Fibroblast of lung (primary cell): ENCODE data around the gene JARID2. TPM values are rescaled to one million over a fixed set of nuclear protein-coding genes. Genes with fewer than 3 reads are reported as not detected.

Experiments used
- DNase-seq, 2 donors: peaks; one replicate each; pipeline versions ENCODE4 v3.0.0 to v3.0.0-alpha.2; 2010; ENCODE audit warnings: low read depth in 2 of 2
- H2AFZ ChIP-seq: 2 replicates; pipeline ENCODE4 v1.5.1; 2012; ENCODE audit warnings: low read length, control low read depth, inconsistent platforms
- H3K27ac ChIP-seq: 2 replicates; pipeline ENCODE4 v1.5.1; 2011; ENCODE audit warnings: low read length, control low read depth; ENCODE audit not compliant: insufficient read depth
- H3K27me3 ChIP-seq: 2 replicates; pipeline ENCODE4 v1.5.1; 2011; ENCODE audit warnings: mild to moderate bottlenecking, low read length; ENCODE audit not compliant: control insufficient read depth, insufficient read depth
- H3K36me3 ChIP-seq: 2 replicates; pipeline ENCODE4 v1.5.1; 2011; ENCODE audit warnings: low read length; ENCODE audit not compliant: control insufficient read depth, insufficient read depth
- H3K4me1 ChIP-seq: 2 replicates; pipeline ENCODE4 v1.5.1; 2011; ENCODE audit warnings: low read length; ENCODE audit not compliant: control insufficient read depth, insufficient read depth; ENCODE audit errors: extremely low read depth
- H3K4me2 ChIP-seq: 2 replicates; pipeline ENCODE4 v1.5.1; 2011; ENCODE audit warnings: low read length, control low read depth; ENCODE audit not compliant: insufficient read depth; ENCODE audit errors: extremely low read depth
- H3K4me3 ChIP-seq, 4 experiments: fragments of 200-600 bp in 1 of 4; sonication (generic) in 1 of 4; replicated peaks in 1 of 4; 2 replicates each; pipeline ENCODE4 v1.5.1; 2011 to 2016; ENCODE audit warnings: low read length in 4 of 4, low read depth in 3 of 4, mild to moderate bottlenecking in 3 of 4, control low read depth in 2 of 4, inconsistent platforms in 1 of 4, mixed read lengths in 1 of 4; ENCODE audit not compliant: insufficient read depth in 1 of 4; ENCODE audit errors: control extremely low read depth in 1 of 4
- H3K79me2 ChIP-seq: 2 replicates; pipeline ENCODE4 v1.5.1; 2012; ENCODE audit warnings: mild to moderate bottlenecking, low read length, inconsistent platforms; ENCODE audit not compliant: control insufficient read depth, insufficient read depth
- H3K9ac ChIP-seq: 2 replicates; pipeline ENCODE4 v1.5.1; 2011; ENCODE audit warnings: mild to moderate bottlenecking, low read length, control low read depth; ENCODE audit not compliant: insufficient read depth
- H3K9me3 ChIP-seq: 2 replicates; pipeline ENCODE4 v1.5.1; 2012; ENCODE audit warnings: low read depth, low read length; ENCODE audit not compliant: control insufficient read depth, insufficient read depth
- H4K20me1 ChIP-seq: 2 replicates; pipeline ENCODE4 v1.5.1; 2011; ENCODE audit warnings: low read length; ENCODE audit not compliant: control insufficient read depth, insufficient read depth; ENCODE audit errors: extremely low read depth
- CTCF ChIP-seq, 2 donors: IDR thresholded peaks in 1 of 2; conservative IDR thresholded peaks in 1 of 2; 1 replicate in 1 of 2; 2 replicates in 1 of 2; pipeline ENCODE4 v1.5.1; 2011 to 2012; ENCODE audit warnings: low read length in 2 of 2, control low read depth in 1 of 2, inconsistent platforms in 1 of 2, low read depth in 1 of 2, mild to moderate bottlenecking in 1 of 2
- EZH2 ChIP-seq: IDR thresholded peaks from 2 replicates; pipeline ENCODE4 v1.5.1; 2012; ENCODE audit warnings: low read length, control low read depth, mild to moderate bottlenecking; ENCODE audit errors: missing control alignments
- polyA plus RNA-seq, 2 donors: library from polyadenylated mRNA; depleted of rRNA in 1 of 2; stranded (reverse) in 1 of 2; unstranded in 1 of 2; fragments of >200 nt; gene quantifications; 2 replicates each; pipeline ENCODE4 v1.2.1, GENCODE V29; 2011 to 2012; ENCODE audit warnings: missing spikeins in 1 of 2
- total RNA-seq: library from RNA; depleted of rRNA; stranded (reverse); fragments of >200 nt; gene quantifications from 2 replicates; pipeline ENCODE4 v1.2.1, GENCODE V29; 2014

Gene JARID2
- total and polyA plus RNA-seq, 2 donors (not counting 1 experiment from before 2014, with no cell fraction given): 5.0 to 8.2 TPM

DNA sequence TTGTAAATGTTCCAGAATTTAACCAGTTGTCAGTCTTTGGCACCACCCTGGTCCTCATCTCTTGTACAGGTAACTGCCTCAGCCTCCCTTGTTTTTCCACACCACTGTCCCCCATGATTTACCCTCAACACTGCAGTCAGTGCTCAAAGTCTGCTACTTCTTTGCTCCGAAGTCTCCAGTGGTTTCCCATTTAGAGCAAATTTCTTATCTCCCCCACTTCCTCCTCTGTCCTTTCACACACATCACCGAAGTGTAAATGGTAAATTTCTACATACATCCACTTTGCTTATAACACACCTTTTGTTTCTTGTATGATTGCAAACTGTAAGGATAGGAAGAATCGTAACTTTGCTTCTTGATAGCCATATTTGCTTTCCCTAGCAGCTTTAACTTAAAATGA, 115.3 kb downstream of the JARID2 start:
- Histone ChIP-seq H3K36me3 (no peaks in the 10 kb centered on the region), H3K27ac (no peak overlapping the region), H3K27me3 (no peaks in the 10 kb centered on the region), H3K4me2 (no peak overlapping the region), H3K4me3 (no peak overlapping the region), H3K79me2 (peaks cover 8% of the 10 kb centered on the region), H2AFZ (no peak overlapping the region), H3K4me1 (peaks cover 4% of the 10 kb centered on the region), H4K20me1 (peaks cover 1% of the 10 kb centered on the region), H3K9ac (no peak overlapping the region), H3K9me3 (no peaks in the 10 kb centered on the region)
- TF ChIP-seq EZH2 (no peak), CTCF (conservative IDR thresholded peaks at IDR 0.05 in 1 of 2, IDR thresholded peaks at IDR 0.05 in 1 of 2; ENCODE audit: low read depth in 1 of 2, low read length in 2 of 2) (no peak)
- DNase-seq: no peak

- Histone ChIP-seq H3K9me3 (no peaks in the 10 kb centered on the region), H3K79me2 (peaks cover 12% of the 10 kb centered on the region), H3K4me1 (peaks cover 4% of the 10 kb centered on the region), H4K20me1 (peaks cover 4% of the 10 kb centered on the region), H3K36me3 (no peaks in the 10 kb centered on the region), H2AFZ (no peak overlapping the region), H3K4me3 (no peak overlapping the region), H3K27ac (no peak overlapping the region), H3K4me2 (no peak overlapping the region), H3K9ac (no peak overlapping the region), H3K27me3 (no peaks in the 10 kb centered on the region)
- no peak for DNase-seq
- no peak for TF ChIP-seq CTCF (conservative IDR thresholded peaks at IDR 0.05 in 1 of 2, IDR thresholded peaks at IDR 0.05 in 1 of 2; ENCODE audit: low read depth in 1 of 2, low read length in 2 of 2)
Measured at GRCh38 chr6:15362274-15363160, 116.6 kb downstream of the JARID2 start.

- DNase-seq: no peak
- Histone ChIP-seq H3K4me2 (no peak overlapping the region), H3K4me3 (no peak overlapping the region), H3K9me3 (no peaks in the 10 kb centered on the region), H2AFZ (no peak overlapping the region), H3K27ac (no peak overlapping the region), H3K27me3 (no peaks in the 10 kb centered on the region), H3K9ac (no peak overlapping the region), H3K4me1 (peaks cover 4% of the 10 kb centered on the region), H3K36me3 (no peaks in the 10 kb centered on the region), H3K79me2 (peaks cover 12% of the 10 kb centered on the region), H4K20me1 (peaks cover 4% of the 10 kb centered on the region)
- no peak for TF ChIP-seq EZH2
- no peak for TF ChIP-seq CTCF (conservative IDR thresholded peaks at IDR 0.05 in 1 of 2, IDR thresholded peaks at IDR 0.05 in 1 of 2; ENCODE audit: low read depth in 1 of 2, low read length in 2 of 2)
Measured at GRCh38 chr6:15363164-15363522, 117.3 kb downstream of the JARID2 start.
